Endothelial cell of umbilical vein (primary cell): Measurements from ENCODE around the gene STOML1. TPM values are rescaled to one million over a fixed set of nuclear protein-coding genes. Genes with fewer than 3 reads are reported as not detected.

ENCODE experiments used
- BruUV-seq: library from RNA; stranded (reverse); fragments of 400-500 nt; replicated peaks from 2 replicates; lab custom pipeline; 2021; lab: Mats Ljungman, UMichigan
- CTCF ChIA-PET: fragments of 300-600, 350-600 bp; sonication (Branson Sonifier 250); formaldehyde crosslinking; loops from one replicate; lab custom pipeline; 2021; ENCODE audit warnings: antibody characterized with exemption, inconsistent platforms; lab: Charles Lee
- POLR2A ChIA-PET: fragments of 300-600, 350-600 bp; sonication (Branson Sonifier 250); formaldehyde crosslinking; loops from one replicate; lab custom pipeline; 2021; ENCODE audit warnings: antibody characterized with exemption, inconsistent platforms; lab: Charles Lee
- DNase-seq: peaks from one replicate; pipeline ENCODE4 v3.0.0-alpha.2; 2011; ENCODE audit warnings: low read depth, low spot score
- FAIRE-seq: peaks from 2 replicates; lab custom pipeline; 2011; peaks lifted over from hg19 to GRCh38; lab: Jason Lieb, UNC
- H2AFZ ChIP-seq: 2 replicates; pipeline ENCODE4 v1.6.0; 2012; ENCODE audit warnings: low read depth, low read length, control low read depth, inconsistent platforms
- H3K27ac ChIP-seq: 2 replicates; pipeline ENCODE4 v1.5.1; 2011; ENCODE audit warnings: low read depth, mild to moderate bottlenecking, control low read depth, low read length, moderate library complexity; ENCODE audit not compliant: insufficient read depth
- H3K27me3 ChIP-seq, 2 experiments: 2 replicates each; pipeline versions ENCODE4 v1.6.0 to v1.6.1; 2011; ENCODE audit warnings: low read length in 2 of 2, mixed read lengths in 1 of 2; ENCODE audit not compliant: control insufficient read depth in 2 of 2, insufficient read depth in 2 of 2
- H3K36me3 ChIP-seq, 2 experiments: 2 replicates in 1 of 2; 3 replicates in 1 of 2; pipeline ENCODE4 v1.5.1; 2011; ENCODE audit warnings: low read length in 2 of 2, mild to moderate bottlenecking in 1 of 2, moderate library complexity in 1 of 2; ENCODE audit not compliant: control insufficient read depth in 2 of 2, insufficient read depth in 2 of 2; ENCODE audit errors: extremely low read depth in 1 of 2
- H3K4me1 ChIP-seq: 3 replicates; pipeline ENCODE4 v1.5.1; 2011; ENCODE audit warnings: mild to moderate bottlenecking, low read length; ENCODE audit not compliant: control insufficient read depth, insufficient read depth; ENCODE audit errors: extremely low read depth
- H3K4me2 ChIP-seq: 2 replicates; pipeline ENCODE4 v1.6.1; 2011; ENCODE audit warnings: low read length, control low read depth, mixed read lengths; ENCODE audit not compliant: insufficient read depth
- H3K4me3 ChIP-seq, 3 experiments: fragments of 200-600 bp in 1 of 3; sonication (generic), shearing (Covaris generic) in 1 of 3; replicated peaks in 1 of 3; 2 replicates each; pipeline ENCODE4 v1.5.1; 2011 to 2016; ENCODE audit warnings: control low read depth in 3 of 3, low read length in 3 of 3, mild to moderate bottlenecking in 2 of 3, inconsistent platforms in 1 of 3, low read depth in 1 of 3, moderate library complexity in 1 of 3; ENCODE audit not compliant: insufficient read depth in 1 of 3
- H3K79me2 ChIP-seq: 2 replicates; pipeline ENCODE4 v1.6.0; 2012; ENCODE audit warnings: low read length, inconsistent platforms; ENCODE audit not compliant: control insufficient read depth, insufficient read depth
- H3K9ac ChIP-seq: replicated peaks from 2 replicates; pipeline ENCODE3; 2011; ENCODE audit warnings: low read length, control low read depth; ENCODE audit not compliant: insufficient read depth; ENCODE audit errors: extremely low read depth
- H3K9me1 ChIP-seq: replicated peaks from 3 replicates; pipeline ENCODE4 v1.6.0; 2011; ENCODE audit warnings: mild to moderate bottlenecking, low read length; ENCODE audit not compliant: control insufficient read depth, insufficient read depth; ENCODE audit errors: extremely low read depth
- H3K9me3 ChIP-seq: replicated peaks from 2 replicates; pipeline ENCODE4 v1.5.1; 2012; ENCODE audit warnings: low read length, inconsistent platforms; ENCODE audit not compliant: control insufficient read depth, insufficient read depth
- H4K20me1 ChIP-seq: replicated peaks from 2 replicates; pipeline ENCODE3; 2011; ENCODE audit warnings: mild to moderate bottlenecking, low read length; ENCODE audit not compliant: control insufficient read depth, insufficient read depth; ENCODE audit errors: extremely low read depth
- CTCF ChIP-seq, 2 donors: IDR thresholded peaks; 1 replicate in 1 of 2; 2 replicates in 1 of 2; pipeline ENCODE4 v1.5.1; 2011; ENCODE audit warnings: low read length in 2 of 2, mild to moderate bottlenecking in 2 of 2, moderate library complexity in 2 of 2, control low read depth in 1 of 2, inconsistent platforms in 1 of 2, low read depth in 1 of 2; ENCODE audit not compliant: insufficient read depth in 1 of 2; ENCODE audit errors: extremely low read depth in 1 of 2
- EZH2 ChIP-seq: IDR thresholded peaks from 2 replicates; pipeline ENCODE4 v1.6.1; 2012; ENCODE audit warnings: borderline replicate concordance, low read depth, mild to moderate bottlenecking, moderate library complexity, low read length, inconsistent platforms; ENCODE audit not compliant: severe bottlenecking
- FOS ChIP-seq: IDR thresholded peaks from 2 replicates; pipeline ENCODE4 v1.6.1; 2011; ENCODE audit warnings: mild to moderate bottlenecking, low read length, moderate library complexity, borderline replicate concordance; ENCODE audit not compliant: insufficient read depth
- GATA2 ChIP-seq: IDR thresholded peaks from 2 replicates; pipeline ENCODE4 v1.7.0; 2011; ENCODE audit warnings: low read depth, mild to moderate bottlenecking, moderate library complexity, mixed read lengths, low read length; ENCODE audit not compliant: insufficient read length, insufficient read depth
- JUN ChIP-seq: IDR thresholded peaks from 2 replicates; pipeline ENCODE4 v1.6.1; 2011; ENCODE audit warnings: borderline replicate concordance, low read depth; ENCODE audit not compliant: insufficient read length, insufficient read depth
- MAX ChIP-seq: IDR thresholded peaks from 2 replicates; pipeline ENCODE4 v1.6.1; 2011; ENCODE audit not compliant: insufficient read depth, insufficient read length
- MYC ChIP-seq: IDR thresholded peaks from one replicate; pipeline ENCODE4 v1.6.1; 2011; ENCODE audit warnings: mild to moderate bottlenecking, low read depth, low read length
- POLR2A ChIP-seq: IDR thresholded peaks from 2 replicates; pipeline ENCODE4 v1.6.1; 2012; ENCODE audit warnings: low read depth, mild to moderate bottlenecking, control low read depth, low read length
- POLR2AphosphoS5 ChIP-seq: IDR thresholded peaks from 2 replicates; pipeline ENCODE4 v1.6.1; 2012; ENCODE audit warnings: low read depth, mild to moderate bottlenecking, control low read depth, low read length, moderate library complexity; ENCODE audit not compliant: insufficient read depth
- dilution Hi-C: fragments of 300-500 bp; cut with MboI; formaldehyde crosslinking; loops from one replicate; pipeline ENCODE4 v1.15.0; 2019; ENCODE audit warnings: low sequenced_read_pairs; ENCODE audit not compliant: extremely low pct_ligation_motif_present
- intact Hi-C: fragments of 100-400 bp; cut with micrococcal nuclease; formaldehyde crosslinking; loops from one replicate; pipeline ENCODE4 v1.10.0; 2022
- polyA plus RNA-seq, 4 experiments: library from polyadenylated mRNA; depleted of rRNA in 3 of 4; stranded (reverse) in 3 of 4; unstranded in 1 of 4; fragments of >200 nt; gene quantifications; 2 replicates each; pipeline versions ENCODE4 v1.2.1 to v1.2.3, GENCODE V29; 2011 to 2012; ENCODE audit warnings: missing spikeins in 1 of 4
- total RNA-seq: library from RNA; stranded (reverse); gene quantifications from 2 replicates; pipeline ENCODE4 v1.2.3, GENCODE V29; 2021

The STOML1 gene
- total and polyA plus RNA-seq, 2 donors (not counting 3 experiments of a cell fraction or from before 2014, with no cell fraction given): 12.9 to 15.4 TPM

- Histone ChIP-seq H3K4me3 (no peak overlapping the region), H4K20me1 (no peaks in the 10 kb centered on the region), H3K4me1 (peaks cover 46% of the 10 kb centered on the region), H3K27ac (no peak overlapping the region), H3K27me3 (no peaks in the 10 kb centered on the region), H3K4me2 (no peak overlapping the region), H3K9ac (no peak overlapping the region), H3K9me3 (no peaks in the 10 kb centered on the region), H2AFZ (no peak overlapping the region), H3K79me2 (peaks cover 72% of the 10 kb centered on the region), H3K36me3 (peaks cover 3 to 9% of the 10 kb centered on the region in 2 experiments), H3K9me1 (no peaks in the 10 kb centered on the region)
- ChIA-PET POLR2A (no interaction called here), CTCF (interaction anchor here (0.8 to 1.4 kb wide), 3 partner anchors 24 to 34 kb away, joined by 3 to 7 read pairs (median 3); no protein-coding TSS in a partner anchor)
- DNase-seq (no peak), FAIRE-seq (no peak)
- dilution Hi-C loops: no loop called here
- no peak for TF ChIP-seq FOS
- TF ChIP-seq MAX: no peak
- TF ChIP-seq POLR2AphosphoS5: no peak
- TF ChIP-seq MYC: no peak
- TF ChIP-seq POLR2A: no peak
- TF ChIP-seq EZH2: no peak
- TF ChIP-seq GATA2: no peak
- TF ChIP-seq CTCF (IDR thresholded peaks at IDR 0.05; ENCODE audit: extremely low read depth in 1 of 2, insufficient read depth in 1 of 2, low read depth in 1 of 2, low read length in 2 of 2): no peak
- TF ChIP-seq JUN: no peak
- intact Hi-C loops: no loop called here
- BruUV-seq: no TSS peak
Observed at GRCh38 chr15:74006774-74007639, 14.9 kb upstream of the STOML1 start.
